SW480 (cell line): ENCODE results near the gene NSF.
"Not testable (repeated sequence)": the region's sequence is repeated elsewhere in the genome, so short reads cannot be mapped to it uniquely, and the experiment has no call there.

ENCODE experiments used
- DNase-seq: peaks from one replicate; pipeline ENCODE4 v3.0.0-alpha.2; 2016; ENCODE audit warnings: low spot score

Gene NSF

GRCh38 chr17:46628753-46629436 is 38.4 kb downstream of the NSF start:
- DNase-seq: not testable (repeated sequence)

GRCh38 chr17:46632146-46632545 is 41.7 kb downstream of the NSF start:
- not testable (repeated sequence) for DNase-seq

- not testable (repeated sequence) for DNase-seq
Observed at GRCh38 chr17:46634844-46635243, 44.4 kb downstream of the NSF start.

- not testable (repeated sequence) for DNase-seq
Observed at GRCh38 chr17:46641861-46642656, 51.6 kb downstream of the NSF start.

- DNase-seq: not testable (repeated sequence)
Observed at GRCh38 chr17:46647251-46647650, 56.8 kb downstream of the NSF start.

GRCh38 chr17:46647688-46648278 is 57.3 kb downstream of the NSF start:
- not testable (repeated sequence) for DNase-seq

- DNase-seq: not testable (repeated sequence)
Observed at GRCh38 chr17:46649246-46649645, 58.8 kb downstream of the NSF start.

GRCh38 chr17:46652024-46652643 is 61.7 kb downstream of the NSF start:
- DNase-seq: not testable (repeated sequence)

GRCh38 chr17:46658235-46658634 is 67.8 kb downstream of the NSF start:
- not testable (repeated sequence) for DNase-seq

- DNase-seq: not testable (repeated sequence)
Observed at GRCh38 chr17:46659702-46660101, 69.2 kb downstream of the NSF start.

- DNase-seq: not testable (repeated sequence)
Observed at GRCh38 chr17:46663123-46663522, 72.7 kb downstream of the NSF start.

- DNase-seq: not testable (repeated sequence)
Observed at GRCh38 chr17:46663552-46663951, 73.1 kb downstream of the NSF start.

GRCh38 chr17:46665969-46666368 is 75.5 kb downstream of the NSF start:
- DNase-seq: not testable (repeated sequence)

- DNase-seq: not testable (repeated sequence)
Observed at GRCh38 chr17:46670789-46671188, 80.3 kb downstream of the NSF start.

- not testable (repeated sequence) for DNase-seq
Observed at GRCh38 chr17:46672777-46673176, 82.3 kb downstream of the NSF start.

- DNase-seq: not testable (repeated sequence)
Observed at GRCh38 chr17:46677819-46678218, 87.3 kb downstream of the NSF start.

GRCh38 chr17:46683653-46684052 is 93.2 kb downstream of the NSF start:
- DNase-seq: not testable (repeated sequence)

- DNase-seq: not testable (repeated sequence)
Observed at GRCh38 chr17:46685284-46685683, 94.8 kb downstream of the NSF start.

GRCh38 chr17:46692196-46692595 is 101.7 kb downstream of the NSF start:
- DNase-seq: not testable (repeated sequence)

GRCh38 chr17:46693283-46693682 is 102.8 kb downstream of the NSF start:
- not testable (repeated sequence) for DNase-seq

- DNase-seq: not testable (repeated sequence)
Observed at GRCh38 chr17:46696522-46696921, 106.1 kb downstream of the NSF start.

- DNase-seq: not testable (repeated sequence)
Observed at GRCh38 chr17:46699014-46699413, 108.5 kb downstream of the NSF start.
